Activated CD8-positive, alpha-beta memory T cell treated with anti-CD3 and anti-CD28 coated beads, Interleukin-2, amount 10 ng/mL, durations not matched to agents 7 days and 5 days (primary cell): Measurements from ENCODE around the gene SLIRP. TPM values are rescaled to one million over a fixed set of nuclear protein-coding genes. Genes with fewer than 3 reads are reported as not detected.

Source experiments
- ATAC-seq: fragments of 150-1000 bp; cut with Tn5 transposase; one replicate; pipeline ENCODE4 v1.10.0; 2021; ENCODE audit warnings: moderate library complexity
- CTCF ChIA-PET: fragments of 350-600 bp; sonication (Branson Sonifier 250); formaldehyde crosslinking; loops from one replicate; lab custom pipeline; 2021; ENCODE audit warnings: antibody characterized with exemption; lab: Charles Lee
- DNase-seq: peaks from one replicate; pipeline ENCODE4 v3.0.0-alpha.2; 2020
- H3K27ac Mint-ChIP-seq: one replicate; pipeline ENCODE4 v1.8.0; 2021; ENCODE audit warnings: mild to moderate bottlenecking, mixed read lengths
- H3K27me3 Mint-ChIP-seq: one replicate; pipeline ENCODE4 v1.8.0; 2021; ENCODE audit warnings: mixed read lengths
- H3K36me3 Mint-ChIP-seq: one replicate; pipeline ENCODE4 v1.8.0; 2021; ENCODE audit warnings: mild to moderate bottlenecking, mixed read lengths
- H3K4me1 Mint-ChIP-seq: one replicate; pipeline ENCODE4 v1.8.0; 2021; ENCODE audit warnings: mixed read lengths
- H3K4me3 Mint-ChIP-seq: one replicate; pipeline ENCODE4 v1.8.0; 2021; ENCODE audit warnings: mild to moderate bottlenecking, moderate library complexity, mixed read lengths
- H3K9me3 Mint-ChIP-seq: one replicate; pipeline ENCODE4 v1.8.0; 2022; ENCODE audit warnings: low read depth, mixed read lengths
- total RNA-seq, 2 experiments: library from RNA; stranded (reverse); gene quantifications; one replicate each; pipeline ENCODE4 v1.2.3, GENCODE V29; 2021

The SLIRP gene
- total RNA-seq, 2 experiments from 2014 or later = 91.8 to 94.5 TPM

DNA sequence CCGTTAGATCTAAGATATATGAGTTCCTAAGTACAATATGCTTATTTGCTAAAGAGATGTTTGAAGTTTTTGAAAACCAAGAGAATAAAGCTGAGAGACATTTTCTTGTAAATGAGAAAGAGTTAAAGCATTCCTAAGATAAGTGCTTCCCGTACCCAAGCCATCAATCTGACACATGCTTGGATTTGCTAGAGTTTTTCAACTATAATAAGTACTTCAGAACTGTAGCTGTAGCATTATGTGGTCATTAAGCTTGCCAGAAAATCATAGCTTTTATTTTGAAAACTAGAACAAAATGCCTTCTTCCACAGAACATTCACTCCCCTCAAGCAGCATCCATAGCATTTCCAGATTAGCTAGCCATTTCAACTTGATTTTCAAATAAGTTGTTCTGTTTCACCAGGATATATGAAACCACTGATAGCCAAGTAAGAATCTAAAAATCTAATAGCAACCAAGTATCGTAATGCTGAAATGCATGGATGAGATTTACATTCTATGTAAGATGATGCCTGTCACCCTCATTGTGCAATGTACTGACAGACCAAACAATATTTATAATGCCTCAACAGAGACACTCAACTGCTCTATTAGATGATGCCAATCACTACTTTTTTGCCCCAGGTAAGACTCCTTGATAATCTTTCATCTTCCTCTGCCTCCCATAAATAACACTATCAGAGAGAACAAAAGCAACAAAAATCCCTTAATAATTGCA is 45.1 kb downstream of the SLIRP start:
- CTCF ChIA-PET = interaction anchor here (1.1 to 1.2 kb wide), 2 partner anchors 15 to 295 kb away, joined by 3 to 4 read pairs; partner anchors contain the start of gene AHSA1
- Mint-ChIP-seq H3K4me1 (peaks cover 18% of the 10 kb centered on the region), H3K36me3 (peaks cover 58% of the 10 kb centered on the region), H3K27ac (no peak overlapping the region), H3K27me3 (no peaks in the 10 kb centered on the region), H3K4me3 (no peak overlapping the region), H3K9me3 (no peaks in the 10 kb centered on the region)
- no peak for DNase-seq
- ATAC-seq = no peak

DNA sequence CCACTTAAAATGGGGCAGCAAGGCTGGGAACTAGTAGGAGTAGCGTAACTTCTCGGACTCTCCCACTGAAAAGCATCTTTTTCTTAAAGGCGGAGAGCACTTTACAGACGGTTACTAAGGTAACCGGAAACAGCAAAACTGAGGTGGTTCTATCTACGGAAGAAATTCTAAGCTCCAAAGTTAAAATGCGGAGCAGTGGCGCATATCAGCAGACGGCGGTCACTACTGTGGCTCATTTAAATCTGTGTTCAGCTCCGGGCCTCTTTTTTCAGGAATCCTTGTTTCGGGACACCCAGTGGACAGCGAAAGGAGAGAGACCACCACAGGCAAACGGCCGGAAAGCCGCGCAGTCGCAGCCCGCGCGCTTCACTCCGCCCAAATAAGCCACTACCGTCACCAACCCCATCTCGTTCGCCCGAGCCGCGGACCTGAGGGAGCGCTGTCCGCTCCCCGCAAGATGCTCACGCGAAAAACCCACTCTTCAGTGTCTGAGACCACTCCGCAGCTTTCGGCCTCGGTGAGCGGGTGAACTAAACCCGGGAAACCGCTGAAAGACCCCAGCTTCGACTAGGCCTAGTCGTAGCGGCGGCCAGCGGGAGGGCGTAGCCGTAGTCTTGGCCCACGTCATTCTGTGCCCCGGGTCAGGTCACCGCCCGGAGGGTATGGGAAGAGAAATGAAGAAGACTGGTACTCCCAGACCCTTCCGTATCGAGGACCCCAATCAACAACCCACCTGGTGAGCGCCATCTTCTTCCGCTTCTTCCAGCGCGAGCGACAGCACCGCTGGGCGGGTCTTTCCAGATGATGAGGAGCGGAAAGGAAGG is 52.7 kb downstream of the SLIRP start, which contains the start of gene SNW1:
SNW1 (minus strand) TSS at position 776 of the 824 bp plus-strand sequence; CDS start at position 747, 29 bp downstream.
- DNase-seq (peak; percentile 96), ATAC-seq (peak; percentile 93)
- Mint-ChIP-seq H3K36me3 (peaks cover 21% of the 10 kb centered on the region), H3K4me3 (peak within 1 kb of the TSS; percentile 94), H3K27me3 (no peaks in the 10 kb centered on the region), H3K9me3 (no peaks in the 10 kb centered on the region), H3K4me1 (peaks cover 32% of the 10 kb centered on the region), H3K27ac (peak within 1 kb of the TSS; percentile 99)
- CTCF ChIA-PET = interaction anchor here (1.3 kb wide), 1 partner anchor 40 kb away, joined by 3 read pairs; the partner anchor contains the start of gene ADCK1

DNA sequence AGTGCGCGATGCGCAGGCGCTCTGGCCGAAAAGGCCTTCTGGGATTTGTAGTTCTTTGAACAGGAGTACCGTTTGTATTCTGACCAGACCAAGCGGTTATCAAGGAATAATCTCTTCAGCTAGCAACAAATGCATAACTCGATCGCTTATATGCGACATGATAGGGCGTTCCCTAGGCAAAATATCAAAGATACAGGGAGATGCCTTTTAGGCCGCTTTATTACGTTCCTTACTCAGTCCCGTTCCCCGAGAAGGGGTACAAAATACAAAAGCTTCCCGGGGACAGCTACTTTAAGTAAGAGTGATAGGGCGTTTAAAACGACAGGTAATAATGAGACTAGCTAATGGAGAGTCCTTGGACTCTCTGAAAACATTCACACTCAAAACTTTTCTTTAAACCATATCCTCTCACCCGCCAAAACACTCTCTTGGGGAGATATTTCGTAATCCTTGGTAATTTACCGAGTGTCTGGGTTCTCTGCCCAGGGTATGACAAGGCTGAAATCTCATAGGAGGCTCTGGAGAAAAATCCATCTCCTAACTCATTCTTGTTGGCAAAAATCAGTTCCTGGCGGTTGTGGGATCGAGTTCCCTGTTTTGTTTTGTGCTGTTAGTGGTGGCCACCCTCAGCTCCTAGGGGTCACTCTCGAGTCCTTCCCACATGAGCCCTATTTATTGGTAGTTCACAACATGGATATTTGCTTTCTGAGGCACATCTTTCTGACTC is 53.5 kb downstream of the SLIRP start:
- DNase-seq = no peak
- CTCF ChIA-PET = interaction anchor here (1.3 kb wide), 1 partner anchor 39 kb away, joined by 3 read pairs; the partner anchor contains the start of gene ADCK1
- H3K4me1 Mint-ChIP-seq = peaks cover 32% of the 10 kb centered on the region

DNA sequence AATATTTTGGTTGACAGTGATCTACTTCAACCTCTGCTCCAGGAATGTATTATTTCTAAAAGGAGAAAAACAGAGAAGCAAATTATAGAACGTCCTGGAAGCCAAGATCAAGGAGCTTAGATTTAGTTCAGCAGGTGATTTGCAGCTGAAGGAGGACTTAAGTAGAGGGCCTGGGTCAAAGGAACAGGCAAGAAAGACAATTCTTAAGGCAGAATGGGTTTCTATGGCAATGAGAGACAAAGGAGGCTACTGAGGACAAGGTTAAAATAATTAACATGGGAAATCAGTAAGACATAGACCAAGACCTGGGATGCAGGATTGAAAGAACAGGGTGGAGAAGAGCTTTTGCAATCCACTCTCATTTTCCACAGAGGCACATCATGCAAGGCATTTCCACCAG is 55.4 kb downstream of the SLIRP start:
- H3K36me3 Mint-ChIP-seq = peaks cover 10% of the 10 kb centered on the region
- H3K4me1 Mint-ChIP-seq = peaks cover 24% of the 10 kb centered on the region
- ATAC-seq (no peak), DNase-seq (no peak)
- CTCF ChIA-PET = interaction anchor here (0.9 to 1.0 kb wide), 2 partner anchors 19 to 33 kb away, joined by 3 read pairs; no protein-coding TSS in a partner anchor
- no peaks in the 10 kb centered on the region for H3K27me3 Mint-ChIP-seq
- no peak overlapping the region for H3K27ac Mint-ChIP-seq
- H3K4me3 Mint-ChIP-seq = no peak overlapping the region
- H3K9me3 Mint-ChIP-seq = no peaks in the 10 kb centered on the region

More for the DNA sequence above, 53.5 kb downstream of the SLIRP start:
- Mint-ChIP-seq H3K9me3 (no peaks in the 10 kb centered on the region), H3K36me3 (peaks cover 19% of the 10 kb centered on the region), H3K27ac (peak overlapping the region; percentile 99), H3K27me3 (no peaks in the 10 kb centered on the region), H3K4me3 (peak overlapping the region; percentile 94)
- ATAC-seq = peak; percentile 23

DNA sequence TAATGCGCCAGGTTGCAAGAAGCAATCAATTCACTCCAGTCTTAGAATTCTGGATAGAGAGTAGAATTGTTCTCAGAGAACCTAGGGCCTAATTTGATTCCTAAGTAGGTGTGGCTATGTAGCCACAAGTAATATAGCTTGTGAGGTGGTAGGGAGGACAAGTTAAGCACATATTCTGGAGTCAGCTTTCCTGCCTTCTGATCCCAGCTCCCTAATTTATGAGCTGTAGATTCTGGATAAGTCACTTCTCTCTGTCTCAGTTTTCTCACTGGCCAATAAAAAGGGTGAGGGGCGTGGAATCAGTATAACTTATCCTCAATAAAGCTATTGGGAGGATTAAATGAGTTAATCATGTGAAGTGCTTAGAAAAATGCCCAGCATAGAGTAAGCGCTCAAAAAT is 56.1 kb downstream of the SLIRP start:
- H3K27me3 Mint-ChIP-seq = no peaks in the 10 kb centered on the region
- DNase-seq (no peak), ATAC-seq (no peak)
- no peak overlapping the region for H3K4me3 Mint-ChIP-seq
- CTCF ChIA-PET = interaction anchor here (0.9 to 1.0 kb wide), 2 partner anchors 19 to 33 kb away, joined by 3 read pairs; no protein-coding TSS in a partner anchor
- no peak overlapping the region for H3K27ac Mint-ChIP-seq
- peaks cover 4% of the 10 kb centered on the region for H3K36me3 Mint-ChIP-seq
- peaks cover 21% of the 10 kb centered on the region for H3K4me1 Mint-ChIP-seq
- no peaks in the 10 kb centered on the region for H3K9me3 Mint-ChIP-seq

Other genes with a start within 250 kb of the SLIRP start
- not detected for gene ISM2, start 209.3 kb upstream of the SLIRP start, total RNA-seq
- 10 to 100 TPM; 34.5 to 43.3 TPM for gene SPTLC2, start 91.5 kb upstream of the SLIRP start, total RNA-seq
- gene ALKBH1, start 80 bp upstream of the SLIRP start, total RNA-seq = 10 to 100 TPM; 12.3 to 19.6 TPM
- gene SNW1, start 53.1 kb downstream of the SLIRP start, total RNA-seq = 100 to 1,000 TPM; 103 to 112 TPM
- gene ADCK1, start 92.0 kb downstream of the SLIRP start, total RNA-seq = 1 to 10 TPM; 2.5 to 3.5 TPM